GM21526 (cell line): ENCODE results near the gene COL26A1.
"Not testable (repeated sequence)": the region's sequence is repeated elsewhere in the genome, so short reads cannot be mapped to it uniquely, and the experiment has no call there.

ENCODE experiments used
- ATAC-seq: cut with Tn5 transposase; IDR thresholded peaks from one replicate; pipeline ENCODE4 v1.9.1; 2021; ENCODE audit warnings: moderate library complexity; ENCODE audit not compliant: unreplicated experiment, low FRiP score

Gene COL26A1

DNA sequence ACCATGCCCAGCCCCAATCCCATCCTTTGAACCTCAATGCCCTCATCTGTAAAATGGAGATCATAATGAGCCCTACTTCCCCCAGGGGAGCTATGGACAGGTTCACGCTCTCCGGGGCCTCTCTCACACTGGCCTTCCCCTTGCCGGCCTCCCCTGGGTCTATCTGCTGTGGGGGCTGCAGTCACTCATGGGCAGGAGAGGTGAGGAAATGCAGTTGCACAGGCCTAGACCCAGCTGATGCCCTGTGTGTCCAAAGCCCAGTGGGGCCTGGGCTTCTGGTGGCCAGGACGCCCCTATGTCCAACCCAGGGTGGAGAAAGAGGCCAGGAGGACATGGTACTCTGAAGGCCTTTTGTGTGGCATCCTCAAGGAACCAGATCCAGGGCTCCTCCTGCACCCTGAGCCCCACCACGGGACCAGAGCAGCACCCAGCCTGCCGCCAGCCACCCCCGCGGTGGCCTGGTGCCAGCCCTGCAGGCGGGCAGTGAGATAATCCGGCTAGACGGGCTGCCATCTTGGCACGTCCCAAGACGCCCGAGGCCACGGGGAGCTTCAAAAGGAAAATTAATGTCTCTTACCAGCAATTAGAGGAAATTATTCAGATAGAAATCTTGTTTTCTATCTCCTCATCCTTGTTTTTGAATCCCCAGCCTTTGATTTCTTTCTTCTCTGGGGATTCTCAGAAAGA lies 227.4 kb downstream of the COL26A1 start:
- no peak for ATAC-seq

DNA sequence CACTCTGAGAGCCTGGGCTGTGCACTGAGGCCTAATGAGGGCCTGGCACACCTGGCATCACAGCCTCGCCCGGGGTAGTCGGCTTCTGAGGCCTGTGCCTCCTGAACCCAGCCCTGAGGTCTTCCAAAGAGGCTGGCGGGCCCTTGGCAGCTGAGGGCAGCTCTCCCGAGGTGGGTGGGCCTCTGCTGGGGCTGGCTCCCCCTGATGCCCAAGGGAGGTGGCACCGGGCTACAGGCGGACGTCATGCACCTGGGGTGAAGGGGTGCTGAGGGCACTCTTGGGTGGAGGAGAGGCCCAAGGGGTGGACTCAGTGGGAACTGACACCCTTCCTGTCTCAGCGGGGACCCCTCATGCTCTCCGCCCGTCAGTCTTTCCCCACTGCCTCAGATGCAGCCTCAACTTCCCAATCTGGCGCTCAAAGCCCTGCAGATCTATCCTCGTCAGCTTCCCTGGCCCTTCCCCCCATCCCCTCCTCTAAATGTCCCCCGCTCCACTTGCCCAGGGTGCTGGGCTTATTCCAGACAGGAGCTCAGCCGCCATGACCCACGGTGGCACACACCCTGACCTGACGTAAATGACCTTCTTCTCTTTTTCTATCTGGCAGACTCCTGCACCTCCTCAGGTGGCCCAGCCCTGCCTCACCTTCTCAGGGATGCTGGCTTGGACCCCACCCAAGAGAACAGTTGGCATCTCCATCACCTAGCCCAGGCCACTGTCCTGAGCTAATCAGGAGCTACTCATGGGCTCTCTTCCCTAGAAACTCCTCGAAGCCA lies 228.2 kb downstream of the COL26A1 start:
- no peak for ATAC-seq

GRCh38 chr7:101591504-101591903 lies 228.8 kb downstream of the COL26A1 start:
- ATAC-seq: no peak

DNA sequence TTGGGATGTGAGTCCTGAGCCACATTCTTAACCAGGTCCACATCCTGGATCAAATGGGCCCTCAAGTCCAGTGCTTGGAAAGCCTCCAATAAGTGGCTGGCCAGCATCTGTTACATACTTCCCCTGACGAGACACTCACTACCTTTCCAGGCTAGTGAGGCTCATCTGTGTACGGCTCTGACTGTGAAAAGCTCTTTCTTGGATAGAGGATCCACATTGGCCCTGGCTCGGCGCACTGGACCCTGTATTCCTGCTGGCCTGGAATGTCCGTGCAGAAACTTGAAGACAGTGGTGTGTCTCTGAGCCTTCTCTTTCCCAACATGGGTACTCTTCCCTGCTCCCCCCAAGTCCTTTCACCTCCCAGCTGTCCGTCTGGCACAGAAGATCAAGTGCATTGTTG lies 230.9 kb downstream of the COL26A1 start:
- no peak for ATAC-seq

GRCh38 chr7:101594790-101595189 lies 232.1 kb downstream of the COL26A1 start:
- ATAC-seq: no peak

GRCh38 chr7:101595246-101595645 lies 232.6 kb downstream of the COL26A1 start:
- ATAC-seq: no peak

DNA sequence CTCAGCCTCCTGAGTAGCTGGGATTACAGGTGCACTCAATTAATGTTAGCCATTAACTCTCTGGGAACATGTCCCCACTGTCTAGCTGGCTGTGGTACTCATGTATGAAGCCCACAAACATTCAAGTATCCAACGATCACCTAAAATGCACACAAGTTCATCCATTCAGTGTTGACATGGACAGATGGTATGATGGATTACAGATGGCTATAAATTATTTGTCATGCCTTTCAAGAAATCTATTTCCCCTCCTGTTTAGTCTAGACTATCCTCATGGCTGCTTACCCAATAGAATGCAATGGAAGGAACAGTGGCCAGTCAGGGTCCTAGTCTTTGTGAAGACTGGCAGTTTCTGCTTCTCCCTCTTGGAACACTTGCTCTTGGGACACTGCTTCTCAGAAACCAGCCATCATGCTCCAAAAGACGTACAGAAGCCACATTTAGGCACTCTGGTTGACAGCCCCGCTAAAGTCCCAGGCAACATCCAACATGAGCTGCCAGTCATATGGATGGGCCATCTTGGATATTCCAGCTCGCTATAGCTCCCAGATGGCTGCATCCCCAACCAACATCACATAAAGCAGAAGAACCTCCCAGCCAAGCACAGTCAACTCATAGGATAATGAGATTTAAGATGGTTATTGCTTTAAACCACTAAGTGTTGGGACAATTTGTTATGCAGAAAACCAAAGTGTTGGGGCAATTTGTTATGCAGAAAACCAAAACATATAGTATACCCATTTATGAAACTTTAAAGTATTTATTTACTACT lies 233.3 kb downstream of the COL26A1 start:
- no peak for ATAC-seq

GRCh38 chr7:101596898-101597297 lies 234.2 kb downstream of the COL26A1 start:
- no peak for ATAC-seq

DNA sequence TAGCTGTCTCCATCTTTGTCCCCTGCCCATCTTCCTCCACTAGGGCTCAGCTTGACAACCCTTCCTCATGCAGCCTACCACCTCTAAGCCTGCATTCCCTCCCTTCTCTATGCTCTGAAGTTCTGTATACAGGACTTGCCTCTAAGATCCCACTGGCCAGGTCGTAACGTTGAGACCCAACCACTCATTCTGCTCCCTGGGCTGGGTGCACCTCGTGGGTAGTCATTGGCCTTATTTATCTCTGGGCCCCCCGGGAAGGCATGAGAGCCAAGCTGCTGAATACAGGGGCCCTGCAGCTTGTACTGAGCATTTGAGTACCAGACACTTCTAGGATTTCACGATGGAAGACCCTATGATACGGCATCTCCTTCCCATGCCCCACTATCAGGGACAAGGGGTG lies 235.3 kb downstream of the COL26A1 start:
- ATAC-seq: no peak

DNA sequence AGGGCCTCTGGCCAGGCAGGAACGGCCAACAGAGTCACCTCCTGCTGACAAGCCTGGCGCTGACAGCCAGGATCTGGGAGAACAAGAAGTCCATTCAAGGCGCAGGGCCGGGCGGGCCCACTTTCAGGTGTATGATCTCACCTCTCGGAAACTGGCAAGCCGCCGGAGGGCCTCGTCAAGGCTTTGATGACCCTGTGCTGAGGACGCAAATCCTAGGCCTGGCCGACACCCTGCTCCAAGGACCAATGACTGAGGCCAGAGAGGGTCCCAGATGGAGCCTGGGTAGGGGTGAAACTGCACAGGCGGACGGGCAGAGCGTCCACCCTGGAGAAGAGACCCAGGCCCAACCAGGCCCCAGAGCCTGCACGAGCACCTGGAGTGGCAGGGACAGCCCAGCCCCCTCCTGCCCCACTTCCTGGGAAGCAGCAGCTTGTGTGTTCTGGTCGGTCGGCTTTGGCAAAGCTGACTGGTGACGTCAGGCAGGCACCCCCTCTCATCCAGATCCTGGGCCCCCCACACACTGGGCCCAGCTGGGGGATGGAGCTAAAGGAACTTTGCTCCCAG lies 235.8 kb downstream of the COL26A1 start:
- ATAC-seq: no peak

GRCh38 chr7:101598986-101599771 lies 236.5 kb downstream of the COL26A1 start:
- no peak for ATAC-seq

- ATAC-seq: no peak
These were observed 237.1 kb downstream of the COL26A1 start for GRCh38 chr7:101599787-101600186.

DNA sequence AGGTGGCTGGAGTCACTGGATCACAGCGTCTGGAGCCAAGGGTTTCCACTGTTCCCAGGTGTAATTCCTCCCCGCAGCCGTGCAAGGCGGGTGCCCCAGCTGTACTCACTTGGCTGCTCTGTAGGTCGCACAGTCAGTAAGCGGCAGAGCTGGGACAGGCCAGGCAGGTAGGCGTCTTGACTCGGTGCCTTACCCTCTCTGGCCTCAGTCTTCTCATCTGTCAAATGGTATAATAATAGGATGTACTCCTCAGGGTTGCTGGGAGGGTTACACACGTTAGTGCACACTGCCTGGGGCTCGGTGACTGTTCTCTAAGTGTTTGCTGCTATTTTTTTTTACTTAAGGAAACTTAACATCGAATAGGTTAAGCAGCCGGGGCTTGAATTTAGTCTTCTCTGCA lies 239.4 kb downstream of the COL26A1 start:
- no peak for ATAC-seq

GRCh38 chr7:101602484-101603241 lies 240.0 kb downstream of the COL26A1 start:
- ATAC-seq: no peak

DNA sequence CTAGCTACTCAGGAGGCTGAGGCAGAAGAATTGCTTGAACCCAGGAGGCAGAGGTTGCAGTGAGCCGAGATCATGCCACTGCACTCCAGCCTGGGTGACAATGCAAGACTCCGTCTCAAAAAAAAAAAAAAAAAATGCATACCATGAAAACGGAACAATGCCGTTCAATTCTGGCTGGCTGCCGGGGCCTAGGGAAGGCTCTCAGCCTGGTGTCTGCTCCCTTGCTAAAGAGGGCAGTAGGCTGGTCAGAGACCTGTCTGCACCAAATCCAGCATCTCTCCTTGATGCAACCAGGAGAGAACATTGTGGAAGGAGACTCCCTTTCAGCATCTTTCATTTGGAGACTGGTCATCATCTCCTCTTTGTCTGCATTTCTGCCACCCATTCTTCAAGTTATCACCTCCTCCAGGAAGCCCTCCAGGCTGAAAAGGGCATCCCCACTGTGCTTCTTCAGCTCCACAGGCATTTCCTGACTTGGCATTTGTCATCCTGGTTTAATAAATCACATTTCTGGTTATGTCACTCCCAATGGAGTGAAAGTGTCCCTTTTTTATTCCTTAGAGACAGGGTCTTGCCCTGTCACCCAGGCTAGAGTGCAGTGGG lies 241.8 kb downstream of the COL26A1 start:
- ATAC-seq: no peak

DNA sequence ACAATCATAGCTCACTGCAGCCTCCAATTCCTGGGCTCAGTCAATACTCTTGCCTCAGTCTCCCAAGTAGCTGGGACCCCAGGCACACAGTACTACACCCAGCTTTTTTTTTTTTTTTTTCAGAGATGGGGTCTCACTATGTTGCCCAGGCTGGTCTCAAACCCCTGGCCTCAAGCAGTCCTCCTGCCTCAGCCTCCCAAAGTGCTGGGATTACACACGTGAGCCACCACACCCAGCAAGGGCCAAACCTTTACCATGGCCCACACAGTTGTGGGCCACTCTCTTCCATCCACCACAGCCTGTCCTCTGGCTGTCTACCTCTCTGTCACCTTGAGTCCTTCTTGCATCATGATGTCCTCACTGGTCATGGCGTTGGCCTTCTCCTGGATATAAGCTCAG lies 242.3 kb downstream of the COL26A1 start:
- ATAC-seq: not testable (repeated sequence)

- ATAC-seq: no peak
These were observed 243.2 kb downstream of the COL26A1 start for GRCh38 chr7:101605611-101606497.

DNA sequence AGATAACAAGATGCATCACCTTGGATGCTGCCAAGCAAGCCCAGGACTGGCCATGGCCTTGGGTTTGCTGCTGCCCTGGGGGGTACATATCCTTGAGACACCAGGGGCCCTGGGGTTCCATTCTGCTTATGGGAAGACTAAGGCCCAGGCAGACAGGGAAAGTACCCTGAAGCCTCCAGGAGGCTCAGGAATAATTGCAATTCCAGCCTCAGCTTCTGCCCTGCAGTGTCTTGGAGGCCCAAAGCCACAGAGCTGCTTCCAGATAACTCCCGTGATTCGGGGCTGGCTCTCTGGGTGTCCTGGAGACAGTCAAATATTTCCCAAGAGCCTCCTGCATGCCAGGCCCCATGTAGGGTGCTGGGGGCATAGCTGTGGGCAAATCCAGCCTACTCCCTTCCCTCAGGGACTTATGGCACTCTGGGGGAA lies 243.8 kb downstream of the COL26A1 start:
- no peak for ATAC-seq
